Activated gamma-delta T cell (primary cell): Measurements from ENCODE around the gene ARSD.
"Not testable (repeated sequence)": the region's sequence is repeated elsewhere in the genome, so short reads cannot be mapped to it uniquely, and the experiment has no call there.

Experiments
- DNase-seq: peaks from one replicate; lab custom pipeline; 2025; lab: John Stamatoyannopoulos, UW

ARSD gene

GRCh38 chrX:2933125-2933900 is 4.2 kb upstream of the ARSD start:
- no peak for DNase-seq

GRCh38 chrX:2931612-2932011 is 2.5 kb upstream of the ARSD start:
- DNase-seq = no peak

GRCh38 chrX:2931155-2931554 is 2.0 kb upstream of the ARSD start:
- DNase-seq = no peak

GRCh38 chrX:2928191-2928582 is 952 bp downstream of the ARSD start:
- DNase-seq = peak; percentile 9

GRCh38 chrX:2926664-2927275 is 2.4 kb downstream of the ARSD start:
- no peak for DNase-seq

GRCh38 chrX:2926255-2926654 is 2.9 kb downstream of the ARSD start:
- DNase-seq = not testable (repeated sequence)

DNA sequence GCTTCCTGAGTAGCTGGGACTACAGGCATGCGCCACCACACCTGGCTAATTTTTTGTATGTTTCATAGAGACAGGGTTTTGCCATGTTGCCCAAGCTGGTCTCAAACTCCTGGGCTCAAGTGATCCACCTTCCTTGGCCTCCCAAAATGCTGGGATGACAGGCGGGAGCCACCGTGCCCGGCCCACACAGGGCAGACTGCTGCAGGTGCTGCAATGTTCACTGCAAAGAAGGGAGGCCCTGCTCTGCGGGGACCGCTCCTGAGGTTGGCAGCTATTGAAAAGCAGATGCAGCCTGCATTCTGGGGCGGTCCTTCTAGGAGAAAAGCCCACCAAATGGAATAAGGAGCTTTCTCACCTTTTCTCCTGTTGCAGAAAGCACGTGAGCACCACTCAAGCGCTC is 5.0 kb downstream of the ARSD start:
- no peak for DNase-seq

GRCh38 chrX:2921750-2922149 is 7.4 kb downstream of the ARSD start:
- DNase-seq = no peak

DNA sequence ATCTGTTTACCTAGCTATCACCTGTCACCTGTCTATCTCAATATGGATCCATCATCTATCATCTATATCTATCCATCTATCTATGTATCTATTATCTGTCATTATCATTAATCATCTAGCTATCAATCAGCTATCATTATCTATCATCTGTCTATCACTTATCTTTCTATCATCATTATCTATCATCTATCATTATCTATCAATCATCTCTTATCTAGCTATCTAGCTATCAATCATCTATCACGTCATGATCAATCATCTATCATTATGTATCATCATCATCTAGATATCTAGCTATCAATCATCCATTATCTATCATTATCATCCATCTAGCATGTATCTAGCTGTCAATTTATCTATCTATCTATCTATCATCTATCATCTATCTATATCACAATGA is 7.9 kb downstream of the ARSD start:
- DNase-seq = no peak

DNA sequence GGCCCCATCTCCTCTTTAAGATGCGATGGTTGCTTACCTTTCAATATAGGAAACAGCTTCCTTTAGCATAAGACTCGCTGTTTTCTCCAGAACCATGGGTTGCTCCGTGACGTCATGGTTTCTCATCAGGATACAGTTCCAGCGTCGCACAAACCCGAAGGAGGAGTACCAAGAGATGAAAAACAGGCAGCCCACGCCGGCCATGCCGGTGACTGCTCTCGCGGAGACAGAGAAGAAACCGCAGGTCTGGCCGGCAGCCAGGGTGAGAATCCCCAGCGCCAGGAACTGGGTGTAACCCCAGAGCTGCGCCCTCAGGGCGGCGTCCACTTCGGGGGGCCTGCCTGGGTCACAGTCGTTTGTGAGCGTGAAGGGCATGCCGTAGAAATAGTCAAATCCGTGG is 11.4 kb downstream of the ARSD start:
- no peak for DNase-seq

DNA sequence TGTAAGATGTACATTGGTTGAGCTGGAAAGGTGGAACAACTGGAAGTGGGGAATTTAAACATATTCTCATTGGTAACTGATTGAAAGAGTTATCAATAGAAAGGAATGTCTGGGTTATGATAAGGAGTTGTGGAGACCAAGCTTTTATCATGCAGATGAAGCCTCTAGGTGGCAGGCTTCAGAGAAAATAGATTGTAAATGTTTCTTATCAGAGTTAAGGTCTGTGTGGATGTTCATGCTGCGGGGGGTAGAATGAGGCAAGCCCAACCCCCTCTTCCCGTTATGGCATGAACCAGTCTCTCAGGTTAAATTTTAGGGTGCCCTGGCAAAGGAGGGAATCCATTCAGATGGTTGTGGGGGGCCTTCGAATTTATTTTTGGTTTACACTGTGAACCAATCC is 16.0 kb downstream of the ARSD start:
- DNase-seq = no peak

DNA sequence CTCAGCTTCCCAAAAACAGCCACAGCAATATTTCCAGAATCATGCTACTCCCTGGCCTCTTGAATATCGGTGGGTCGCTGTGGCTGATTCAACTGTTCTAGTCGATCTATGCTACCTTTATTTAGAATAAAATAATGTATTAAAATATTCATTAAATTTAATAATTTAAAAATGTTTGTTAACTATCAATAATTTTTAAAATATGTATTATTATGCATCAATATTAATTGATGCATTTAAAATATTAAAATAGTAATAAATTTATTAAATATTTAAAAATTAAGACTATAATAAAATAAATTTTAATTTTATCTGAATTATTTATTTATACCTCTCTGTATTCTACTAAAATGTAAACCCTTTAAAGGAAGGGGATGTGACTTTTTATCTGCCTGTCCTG is 19.0 kb downstream of the ARSD start:
- no peak for DNase-seq

DNA sequence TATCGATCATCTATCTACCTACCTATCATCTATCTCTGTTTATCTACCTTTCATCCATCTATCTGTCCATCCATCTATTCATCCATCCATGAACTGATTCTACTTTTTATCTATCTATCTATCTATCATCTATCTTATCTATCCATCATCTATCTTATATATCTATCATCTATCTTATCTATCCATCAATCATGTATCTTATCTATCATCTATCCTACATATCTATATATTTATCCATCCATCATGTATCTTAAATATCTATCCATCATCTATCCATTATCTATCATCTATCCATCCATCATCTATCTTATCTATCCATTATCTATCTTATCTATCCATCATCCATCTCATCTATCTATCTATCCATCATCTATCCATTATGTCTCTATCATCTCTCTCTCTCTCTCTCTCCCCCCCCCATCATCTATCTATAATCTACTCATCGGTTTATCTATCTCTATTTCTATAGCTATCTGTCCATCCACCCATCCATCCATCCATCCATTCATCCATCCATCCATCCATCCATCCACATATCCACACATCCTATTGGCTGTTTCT is 20.9 kb downstream of the ARSD start:
- no peak for DNase-seq

- no peak for DNase-seq
Measured at GRCh38 chrX:2907295-2907694, 21.8 kb downstream of the ARSD start.

GRCh38 chrX:2903366-2903765 is 25.8 kb downstream of the ARSD start:
- DNase-seq = no peak

GRCh38 chrX:2902841-2903240 is 26.3 kb downstream of the ARSD start:
- no peak for DNase-seq

DNA sequence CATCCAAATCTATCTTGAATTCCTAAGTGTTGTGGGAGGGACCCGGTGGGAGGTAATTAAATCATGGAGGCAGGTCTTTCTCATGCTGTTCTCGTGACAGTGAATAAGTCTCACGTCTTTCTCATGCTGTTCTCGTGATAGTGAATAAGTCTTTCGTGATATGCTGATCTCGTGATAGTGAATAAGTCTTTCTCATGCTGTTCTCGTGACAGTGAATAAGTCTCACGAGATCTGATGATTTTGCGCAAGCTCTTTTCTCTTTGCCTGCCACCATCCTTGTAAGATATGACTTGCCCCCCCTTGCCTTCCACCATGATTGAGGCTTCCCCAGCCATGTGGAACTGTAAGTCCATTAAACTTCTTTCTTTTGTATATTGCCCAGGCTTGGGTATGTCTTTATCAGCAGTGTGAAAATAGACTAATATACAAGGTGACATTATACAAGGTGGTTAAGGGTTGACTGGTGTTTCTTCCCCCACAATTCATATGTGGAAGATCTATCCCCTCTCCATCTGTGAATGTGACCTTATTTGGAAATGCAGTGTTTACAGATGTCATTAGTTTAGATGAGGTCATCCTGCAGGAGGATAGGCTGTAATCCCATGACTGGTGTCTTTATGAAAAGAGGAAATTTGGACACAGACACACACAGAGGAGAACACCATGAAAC is 27.6 kb downstream of the ARSD start:
- no peak for DNase-seq

DNA sequence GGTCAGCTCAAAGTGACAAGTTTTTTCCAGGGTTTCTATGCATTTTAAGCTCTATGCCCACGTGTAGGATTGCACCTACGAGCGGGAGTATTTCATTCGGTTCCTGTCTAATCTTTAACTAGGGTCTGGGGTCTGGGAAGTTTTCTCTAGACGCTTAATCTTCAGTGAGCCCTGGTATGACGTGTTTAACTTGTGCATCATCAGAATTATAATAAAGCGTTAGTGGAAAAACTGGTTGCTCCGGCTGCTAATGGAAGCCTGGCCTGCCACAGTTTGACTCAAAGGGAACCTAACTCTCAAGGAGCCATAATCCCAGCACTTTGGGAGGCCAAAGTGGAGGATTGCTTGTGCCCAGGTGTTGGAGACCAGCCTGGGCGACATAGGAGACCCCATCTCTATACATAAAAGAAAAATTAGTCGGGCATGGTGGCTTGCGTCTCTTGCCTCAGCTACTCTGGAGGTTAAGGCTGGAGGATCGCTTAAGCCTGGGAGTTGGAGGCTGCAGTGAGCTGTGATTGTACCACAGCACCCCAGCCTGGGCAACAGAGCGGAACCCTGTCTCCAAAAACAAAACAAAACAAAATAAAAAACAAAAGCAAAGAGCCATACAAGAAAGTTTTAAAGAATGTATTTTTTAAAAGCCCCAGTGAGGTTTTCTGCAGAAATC is 30.2 kb downstream of the ARSD start:
- no peak for DNase-seq

DNA sequence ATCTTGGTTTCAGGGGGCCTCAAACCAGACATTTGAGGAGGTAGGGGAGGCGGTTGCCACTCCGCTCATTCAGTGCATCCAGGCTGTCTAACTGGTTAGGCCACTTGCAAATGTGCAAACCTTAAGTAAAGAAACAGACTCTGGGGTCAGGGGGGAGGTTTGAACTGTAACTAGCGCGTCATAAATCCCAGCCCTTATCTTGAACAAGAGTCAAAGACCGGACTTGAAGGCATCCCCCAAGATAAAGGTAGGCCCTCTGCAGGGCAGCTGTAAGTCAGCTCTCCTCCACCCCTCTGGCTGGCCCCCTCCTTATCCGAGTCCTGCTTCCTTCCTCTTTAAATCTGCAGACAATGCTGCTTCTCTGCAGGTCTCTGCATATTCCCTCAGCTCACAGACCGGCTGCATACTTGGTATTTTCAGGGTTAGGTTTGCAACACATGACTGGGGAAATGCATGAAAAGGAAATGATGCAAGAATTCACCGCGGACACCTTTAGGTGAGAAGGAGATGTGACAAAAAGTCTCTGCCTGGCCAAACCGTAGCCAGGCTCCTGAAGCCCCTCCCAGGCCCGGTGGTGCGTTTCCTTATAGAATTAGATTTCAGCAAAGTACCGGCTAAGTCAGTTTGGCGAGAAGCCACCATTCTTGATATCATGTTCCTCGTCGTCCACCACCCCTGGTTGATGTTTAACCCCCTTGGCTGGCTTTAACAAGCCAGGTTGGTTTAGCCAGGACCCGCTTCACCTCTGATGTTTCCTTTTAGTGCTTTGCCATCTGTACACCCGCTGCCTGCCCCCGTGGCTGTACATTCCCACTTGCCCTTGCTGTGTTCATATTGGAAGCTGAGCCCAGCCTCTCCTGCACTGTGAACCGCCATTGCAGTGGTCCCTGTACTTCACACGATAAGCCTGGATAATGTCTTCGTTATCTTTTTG is 31.2 kb downstream of the ARSD start:
- not testable (repeated sequence) for DNase-seq

GRCh38 chrX:2897311-2897689 is 31.8 kb downstream of the ARSD start:
- no peak for DNase-seq

- no peak for DNase-seq
Measured at GRCh38 chrX:2894885-2895292, 34.2 kb downstream of the ARSD start.
